UCSD-AML1 (cell line): ENCODE measurements around the gene ESR1.

Experiments used
- DNase-seq: peaks from one replicate; lab custom pipeline; 2025; ENCODE audit not compliant: unreplicated experiment; lab: John Stamatoyannopoulos, UW

ESR1 gene

DNA sequence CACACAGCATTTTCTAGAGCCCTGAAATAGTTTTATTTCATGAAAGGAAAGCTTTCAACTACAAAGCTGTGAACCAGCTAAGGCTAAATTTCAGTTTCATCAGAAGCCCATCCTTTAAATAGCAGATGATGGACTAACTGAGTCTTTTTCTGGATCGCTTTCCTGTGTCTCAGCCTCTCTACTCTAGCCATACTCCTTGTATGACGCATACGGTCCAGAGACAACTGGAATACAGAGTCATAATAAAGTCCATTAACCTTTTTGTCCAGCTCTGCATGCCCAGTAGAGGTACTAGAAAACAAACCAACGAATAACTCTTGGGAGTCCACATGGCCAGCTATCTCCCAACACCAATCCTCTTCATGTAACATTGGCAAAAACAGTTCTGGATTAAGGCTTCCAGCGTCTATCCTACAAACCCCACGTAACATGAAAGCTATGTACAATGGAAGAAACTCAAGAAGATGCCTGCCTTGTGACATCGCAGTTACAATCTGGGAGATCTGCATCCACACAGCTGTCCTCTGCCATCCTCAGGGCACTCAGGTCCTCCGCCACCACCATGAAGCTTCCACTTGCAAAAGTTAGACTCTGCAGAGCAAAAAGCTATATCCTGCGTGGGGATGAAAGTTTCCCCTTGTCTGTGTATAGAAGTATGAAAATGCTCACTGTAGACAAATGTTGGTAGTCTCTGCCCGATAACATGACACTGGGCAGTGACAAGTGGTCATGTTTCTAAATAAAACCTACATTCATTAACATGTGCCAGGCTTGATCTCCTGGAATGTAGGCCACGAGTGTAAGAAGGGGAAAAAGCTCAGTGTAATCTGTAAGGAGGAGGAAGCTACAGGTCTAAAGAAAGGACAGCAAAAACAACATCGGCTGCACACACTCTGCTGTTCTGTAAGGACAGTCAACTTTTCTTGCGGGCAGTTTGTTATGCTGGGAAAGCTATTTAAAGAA is 360.4 kb downstream of the ESR1 start:
- DNase-seq, result no peak

DNA sequence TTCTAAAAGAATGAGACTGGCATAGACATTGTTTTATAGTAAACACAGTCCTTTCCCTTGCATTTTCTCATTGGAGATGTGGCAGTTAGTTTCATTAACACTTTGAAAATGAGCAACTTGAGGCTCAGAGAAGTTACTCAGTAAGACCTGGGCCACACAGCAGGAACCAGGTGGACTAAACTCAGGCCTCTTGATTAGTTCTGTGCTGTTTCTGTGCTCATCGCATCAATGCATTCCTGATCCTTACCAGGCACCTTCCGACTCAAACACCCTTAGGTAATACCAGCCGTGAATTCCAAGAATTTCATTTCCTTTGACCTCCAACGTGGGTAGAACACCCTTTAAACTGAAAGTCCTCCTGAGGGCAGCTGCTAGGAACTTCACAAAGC is 362.8 kb downstream of the ESR1 start:
- no peak for DNase-seq

DNA sequence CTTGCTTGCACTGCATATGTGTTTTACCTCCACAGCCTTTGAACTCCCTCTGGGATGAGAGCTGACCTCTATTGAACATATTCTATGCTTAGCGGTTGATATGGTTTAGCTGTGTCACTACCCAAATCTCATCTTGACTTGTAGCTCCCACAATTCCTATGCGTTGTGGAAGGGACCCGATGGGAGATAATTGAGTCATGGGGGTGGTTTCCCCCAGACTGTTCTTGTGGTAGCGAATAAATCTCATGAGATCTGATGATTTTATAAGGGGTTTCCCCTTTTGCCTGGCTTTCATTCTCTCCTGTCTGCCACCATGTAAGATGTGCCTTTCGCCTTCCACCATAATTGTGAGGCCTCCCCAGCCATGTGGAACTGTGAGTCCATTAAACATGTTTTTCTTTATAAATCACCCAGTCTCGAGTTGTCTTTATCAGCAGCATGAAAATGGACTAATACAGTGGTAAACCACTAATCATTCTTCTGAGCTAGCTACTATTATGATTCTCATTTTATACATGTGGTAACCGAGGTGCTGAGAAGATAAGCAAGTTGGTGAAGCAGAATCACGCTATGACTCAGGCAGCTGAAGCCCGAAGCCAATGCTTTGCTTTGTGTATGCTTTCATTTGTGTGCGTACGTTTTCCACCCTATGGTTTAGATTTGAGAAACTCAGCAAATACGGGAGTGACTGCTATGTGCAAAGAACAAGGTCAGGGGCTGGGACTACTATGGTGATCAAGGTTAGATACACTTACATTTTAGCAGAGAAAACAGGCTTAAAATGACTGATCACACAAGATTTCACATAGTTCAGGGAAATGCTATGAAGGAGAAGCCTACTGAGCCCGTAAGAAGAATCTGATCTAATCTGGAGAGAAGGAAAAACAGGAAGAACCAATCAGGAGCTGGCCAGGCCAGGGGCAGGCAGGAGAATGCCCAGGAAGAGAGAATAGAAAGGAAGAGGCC is 363.5 kb downstream of the ESR1 start:
- DNase-seq, result no peak

DNA sequence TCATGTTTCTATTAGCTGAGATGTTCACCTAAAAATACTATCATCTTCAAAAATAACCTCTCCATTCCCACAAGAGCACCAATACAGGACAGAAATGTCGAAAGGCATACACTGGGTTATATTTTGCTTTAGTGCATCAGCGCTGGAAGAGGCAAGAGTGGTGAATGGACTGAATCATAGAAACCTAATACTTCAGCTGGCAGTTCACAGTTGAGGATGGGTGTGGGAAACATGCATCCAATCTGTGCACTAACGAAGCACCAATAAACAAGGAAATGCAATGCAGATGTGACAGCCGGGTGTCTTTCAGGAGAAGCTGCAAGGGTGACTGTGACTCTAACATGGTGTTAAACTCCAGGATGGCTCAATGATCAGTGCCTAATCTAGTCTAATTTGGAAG is 365.8 kb downstream of the ESR1 start:
- no peak for DNase-seq

DNA sequence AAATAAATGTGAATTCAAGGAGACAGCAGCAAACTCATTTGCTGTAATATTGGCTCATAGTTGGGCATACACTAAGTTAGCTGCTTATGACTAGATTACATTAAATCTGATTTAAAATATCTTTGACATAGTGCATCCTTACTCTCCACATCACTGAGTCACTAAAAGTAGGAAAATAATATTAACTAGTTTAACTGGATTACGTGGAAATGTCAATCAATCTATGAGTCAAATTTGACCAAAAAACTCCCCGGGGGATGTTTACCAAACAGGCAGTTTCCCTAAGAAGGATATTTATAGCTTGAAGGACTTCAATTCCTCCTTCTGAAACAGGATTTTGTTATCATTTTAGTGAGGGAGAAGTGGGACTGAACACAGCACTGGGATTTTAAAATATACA is 366.5 kb downstream of the ESR1 start:
- no peak for DNase-seq

DNA sequence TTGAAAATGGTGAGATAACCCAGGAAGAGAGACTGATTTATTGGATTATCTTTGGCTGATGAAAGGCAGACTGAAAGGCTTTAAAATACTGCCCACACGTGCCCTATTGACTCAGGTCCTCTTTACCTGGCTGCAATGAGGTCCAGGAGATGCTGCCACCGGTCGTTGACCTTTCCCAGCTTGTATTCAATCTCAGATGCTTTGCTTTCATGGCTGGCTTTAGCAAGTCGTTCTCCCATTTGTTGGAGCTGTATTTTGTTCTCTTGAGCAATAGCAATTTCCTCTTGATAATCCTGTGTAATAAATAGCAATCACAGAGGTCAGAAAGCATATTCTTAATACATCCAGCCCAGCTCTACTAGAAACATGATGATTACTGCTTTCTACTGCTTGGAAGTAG is 368.8 kb downstream of the ESR1 start:
- DNase-seq, result no peak
